ENCODE measurements around the gene TMEM81. TPM values are rescaled to one million over a fixed set of nuclear protein-coding genes. Genes with fewer than 3 reads are reported as not detected.
A peak's percentile ranks its signal among the peaks of the same experiment; 100 is the strongest.

The TMEM81 gene
- total RNA-seq, 1 experiment from 2014 or later = 4.2 TPM

DNA sequence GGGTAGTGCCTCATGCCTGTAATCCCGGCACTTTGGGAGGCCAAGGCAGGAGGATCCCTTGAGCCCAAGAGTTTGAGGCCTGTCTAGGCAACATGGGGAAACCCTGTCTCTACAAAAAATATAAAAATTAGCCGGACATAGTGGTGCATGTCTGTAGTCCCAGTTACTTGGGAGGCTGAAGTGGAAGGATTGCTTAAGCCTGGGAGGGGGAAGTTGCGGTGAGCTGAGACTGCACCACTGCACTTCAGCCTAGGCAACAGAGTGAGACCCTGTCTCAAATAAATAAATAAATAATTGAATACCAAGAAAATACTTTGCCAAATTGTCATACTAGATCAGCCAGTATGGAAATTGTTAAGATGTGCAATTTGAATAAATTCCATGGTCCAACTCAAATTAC is 43.4 kb upstream of the TMEM81 start:
- no peaks in the 10 kb centered on the region for H3K9me3 Mint-ChIP-seq (ENCODE audit: unreplicated experiment)
- H3K27me3 Mint-ChIP-seq (ENCODE audit: insufficient read depth, unreplicated experiment) = no peaks in the 10 kb centered on the region
- H3K27ac Mint-ChIP-seq (ENCODE audit: low read depth, unreplicated experiment) = no peak overlapping the region
- TF ChIP-seq, protein P1, sequence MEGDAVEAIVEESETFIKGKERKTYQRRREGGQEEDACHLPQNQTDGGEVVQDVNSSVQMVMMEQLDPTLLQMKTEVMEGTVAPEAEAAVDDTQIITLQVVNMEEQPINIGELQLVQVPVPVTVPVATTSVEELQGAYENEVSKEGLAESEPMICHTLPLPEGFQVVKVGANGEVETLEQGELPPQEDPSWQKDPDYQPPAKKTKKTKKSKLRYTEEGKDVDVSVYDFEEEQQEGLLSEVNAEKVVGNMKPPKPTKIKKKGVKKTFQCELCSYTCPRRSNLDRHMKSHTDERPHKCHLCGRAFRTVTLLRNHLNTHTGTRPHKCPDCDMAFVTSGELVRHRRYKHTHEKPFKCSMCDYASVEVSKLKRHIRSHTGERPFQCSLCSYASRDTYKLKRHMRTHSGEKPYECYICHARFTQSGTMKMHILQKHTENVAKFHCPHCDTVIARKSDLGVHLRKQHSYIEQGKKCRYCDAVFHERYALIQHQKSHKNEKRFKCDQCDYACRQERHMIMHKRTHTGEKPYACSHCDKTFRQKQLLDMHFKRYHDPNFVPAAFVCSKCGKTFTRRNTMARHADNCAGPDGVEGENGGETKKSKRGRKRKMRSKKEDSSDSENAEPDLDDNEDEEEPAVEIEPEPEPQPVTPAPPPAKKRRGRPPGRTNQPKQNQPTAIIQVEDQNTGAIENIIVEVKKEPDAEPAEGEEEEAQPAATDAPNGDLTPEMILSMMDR (IDR thresholded peaks at IDR 0.05; ENCODE audit: unreplicated experiment) = no peak
- H3K4me1 Mint-ChIP-seq (ENCODE audit: insufficient read depth, unreplicated experiment) = peaks cover 5% of the 10 kb centered on the region
- BruUV-seq (replicated peaks) = no TSS peak
- DNase-seq (ENCODE audit: unreplicated experiment) = no peak
- intact Hi-C loops (cut with micrococcal nuclease) = no loop called here
- POLR2A ChIA-PET = interaction anchor here (0.7 to 1.6 kb wide), 2 partner anchors 17 to 128 kb away, joined by 3 to 4 read pairs; no protein-coding TSS in a partner anchor
- no peaks in the 10 kb centered on the region for H3K36me3 Mint-ChIP-seq (ENCODE audit: insufficient read depth, unreplicated experiment)
- H3K4me3 Mint-ChIP-seq (ENCODE audit: unreplicated experiment) = no peak overlapping the region
- CTCF ChIA-PET = interaction anchor here (1.0 to 11.5 kb wide), 4 partner anchors 11 to 128 kb away, joined by 3 to 231 read pairs (median 44); no protein-coding TSS in a partner anchor

DNA sequence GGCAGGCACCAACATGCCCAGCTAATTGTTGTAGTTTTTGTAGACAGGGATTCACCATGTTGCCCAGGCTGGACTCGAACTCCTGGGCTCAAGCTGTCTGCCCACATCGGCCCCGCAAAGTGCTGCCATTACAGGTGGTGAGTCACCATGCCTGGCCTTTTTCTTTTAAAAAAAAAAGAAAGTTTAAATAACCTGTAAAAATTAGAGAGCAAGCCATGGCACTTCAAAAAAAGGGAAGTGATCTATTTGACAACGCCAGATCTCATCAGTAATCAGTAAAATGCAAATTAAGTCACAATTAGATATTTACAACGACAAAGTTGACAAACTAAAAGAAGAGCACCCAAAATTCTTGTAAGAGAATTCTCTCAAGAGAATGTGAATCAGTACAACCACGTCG is 40.5 kb upstream of the TMEM81 start:
- peaks cover 6% of the 10 kb centered on the region for H3K36me3 Mint-ChIP-seq (ENCODE audit: insufficient read depth, unreplicated experiment)
- no peak overlapping the region for H3K4me3 Mint-ChIP-seq (ENCODE audit: unreplicated experiment)
- intact Hi-C loops (cut with micrococcal nuclease) = loop anchor here (5.0 kb wide), 2 partner anchors 52 to 198 kb away; partner anchors contain the start of gene NUAK2
- TF ChIP-seq, protein P1 (IDR thresholded peaks at IDR 0.05; ENCODE audit: unreplicated experiment) = no peak
- H3K27ac Mint-ChIP-seq (ENCODE audit: low read depth, unreplicated experiment) = no peak overlapping the region
- POLR2A ChIA-PET = interaction anchor here (1.0 kb wide), 1 partner anchor 51 kb away, joined by 3 read pairs; no protein-coding TSS in a partner anchor
- BruUV-seq (replicated peaks) = no TSS peak
- CTCF ChIA-PET = interaction anchor here (0.6 to 11.5 kb wide), 7 partner anchors 10 to 586 kb away, joined by 3 to 231 read pairs (median 5); no protein-coding TSS in a partner anchor
- DNase-seq (ENCODE audit: unreplicated experiment) = no peak
- H3K9me3 Mint-ChIP-seq (ENCODE audit: unreplicated experiment) = no peaks in the 10 kb centered on the region
- H3K4me1 Mint-ChIP-seq (ENCODE audit: insufficient read depth, unreplicated experiment) = peaks cover 11% of the 10 kb centered on the region
- no peaks in the 10 kb centered on the region for H3K27me3 Mint-ChIP-seq (ENCODE audit: insufficient read depth, unreplicated experiment)

DNA sequence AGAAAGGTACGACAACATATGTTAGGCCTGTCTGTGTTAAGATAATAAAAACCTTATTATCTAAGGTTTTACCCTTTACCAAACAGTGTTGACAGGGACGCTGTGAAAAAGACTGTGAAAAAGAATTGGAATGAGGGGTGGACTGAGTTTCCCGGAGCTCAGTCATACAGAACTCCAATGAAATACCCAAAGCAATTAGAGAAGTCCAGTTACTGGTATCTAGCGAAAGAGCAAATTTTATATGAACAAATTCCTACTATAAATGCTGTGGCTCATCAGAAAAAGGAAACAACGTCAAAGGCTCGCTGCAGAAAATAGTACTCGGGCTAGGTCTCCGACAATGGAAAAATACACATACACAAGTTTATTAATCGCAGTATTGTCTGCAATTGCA is 38.2 kb upstream of the TMEM81 start:
- intact Hi-C loops (cut with micrococcal nuclease) = loop anchor here (1.0 to 5.0 kb wide), 8 partner anchors 19 to 200 kb away; partner anchors contain the start of genes DSTYK and NUAK2
- no peaks in the 10 kb centered on the region for H3K9me3 Mint-ChIP-seq (ENCODE audit: unreplicated experiment)
- POLR2A ChIA-PET = interaction anchor here (0.6 to 4.8 kb wide), 30 partner anchors 9 to 802 kb away, joined by 3 to 71 read pairs (median 7); partner anchors contain the start of genes DSTYK, ELK4, TMCC2 and TMEM81
- H3K4me3 Mint-ChIP-seq (ENCODE audit: unreplicated experiment) = peak overlapping the region; percentile 96
- DNase-seq (ENCODE audit: unreplicated experiment) = no peak
- TF ChIP-seq, protein P1 (IDR thresholded peaks at IDR 0.05; ENCODE audit: unreplicated experiment) = no peak
- H3K4me1 Mint-ChIP-seq (ENCODE audit: insufficient read depth, unreplicated experiment) = peaks cover 11% of the 10 kb centered on the region
- H3K36me3 Mint-ChIP-seq (ENCODE audit: insufficient read depth, unreplicated experiment) = peaks cover 18% of the 10 kb centered on the region
- H3K27ac Mint-ChIP-seq (ENCODE audit: low read depth, unreplicated experiment) = peak overlapping the region; percentile 100
- H3K27me3 Mint-ChIP-seq (ENCODE audit: insufficient read depth, unreplicated experiment) = no peaks in the 10 kb centered on the region
- CTCF ChIA-PET = interaction anchor here (0.6 to 11.5 kb wide), 35 partner anchors 11 to 536 kb away, joined by 3 to 231 read pairs (median 4); partner anchors contain the start of genes DSTYK and TMCC2
- BruUV-seq (replicated peaks) = TSS peak; percentile 88

DNA sequence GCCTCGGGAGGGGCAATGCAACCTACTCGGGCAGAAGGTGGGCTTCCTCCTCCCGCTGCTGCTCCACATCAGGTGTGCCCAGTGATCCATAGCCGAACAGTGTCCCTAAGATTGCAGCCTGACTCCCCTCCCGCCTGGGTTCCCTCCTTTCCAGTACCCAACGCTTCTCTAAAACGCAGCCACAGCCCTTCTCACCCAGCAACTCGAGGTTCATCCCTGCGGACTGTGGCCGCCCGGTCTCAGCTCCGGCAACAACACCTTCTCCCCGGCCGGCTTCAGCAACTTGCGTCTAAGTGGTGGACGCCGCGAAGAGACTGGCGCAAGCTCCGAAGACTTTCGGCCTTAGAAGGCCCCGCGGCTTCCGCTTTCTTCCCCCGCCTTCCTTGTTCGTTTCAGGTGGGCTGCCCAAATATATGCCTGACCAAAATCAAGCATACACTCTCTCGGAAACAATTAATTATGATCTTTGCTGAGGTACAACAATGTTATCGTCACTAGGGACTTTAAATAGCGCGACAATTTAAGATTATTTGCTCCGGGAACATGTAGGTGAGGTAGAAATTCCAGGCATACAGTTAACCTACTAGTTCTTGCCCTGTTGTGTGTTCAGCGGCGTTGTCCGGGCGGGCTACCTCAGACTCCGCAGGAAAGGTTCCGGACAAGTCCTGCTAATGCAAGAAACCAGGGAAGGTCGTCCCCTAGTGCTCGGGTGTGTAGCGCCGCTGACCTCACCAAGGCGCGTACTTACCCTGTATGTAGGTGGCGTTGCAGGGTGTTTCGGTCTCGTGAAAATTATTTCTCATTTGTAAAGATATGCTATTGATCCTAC is 37.6 kb upstream of the TMEM81 start, which contains the start of gene RBBP5:
TSS of gene RBBP5 (minus strand) at position 319 of the 829 bp plus-strand sequence. CDS start at position 214, 105 bp downstream.
- CTCF ChIA-PET = interaction anchor here (0.6 to 11.5 kb wide), 35 partner anchors 10 to 536 kb away, joined by 3 to 231 read pairs (median 5); partner anchors contain the start of gene DSTYK
- H3K4me1 Mint-ChIP-seq (ENCODE audit: insufficient read depth, unreplicated experiment) = peaks cover 11% of the 10 kb centered on the region
- intact Hi-C loops (cut with micrococcal nuclease) = loop anchor here (1.0 to 5.0 kb wide), 8 partner anchors 19 to 200 kb away; partner anchors contain the start of genes DSTYK and NUAK2
- H3K27me3 Mint-ChIP-seq (ENCODE audit: insufficient read depth, unreplicated experiment) = no peaks in the 10 kb centered on the region
- H3K36me3 Mint-ChIP-seq (ENCODE audit: insufficient read depth, unreplicated experiment) = peaks cover 20% of the 10 kb centered on the region
- H3K4me3 Mint-ChIP-seq (ENCODE audit: unreplicated experiment) = peak within 1 kb of the TSS; percentile 96
- H3K27ac Mint-ChIP-seq (ENCODE audit: low read depth, unreplicated experiment) = peak within 1 kb of the TSS; percentile 100
- no peaks in the 10 kb centered on the region for H3K9me3 Mint-ChIP-seq (ENCODE audit: unreplicated experiment)
- POLR2A ChIA-PET = interaction anchor here (0.5 to 4.8 kb wide), 60 partner anchors 9 to 1542 kb away, joined by 3 to 71 read pairs (median 4); partner anchors contain the start of genes DSTYK, ELK4, MDM4 and TMCC2
- TF ChIP-seq, protein P1 (IDR thresholded peaks at IDR 0.05; ENCODE audit: unreplicated experiment) = peak; percentile 90
- peak; percentile 100 for DNase-seq (ENCODE audit: unreplicated experiment)
- BruUV-seq (replicated peaks) = no TSS peak

Data from MCF 10A (cell line).